HCT116 (cell line): ENCODE data around the gene MSLN. TPM values are rescaled to one million over a fixed set of nuclear protein-coding genes. Genes with fewer than 3 reads are reported as not detected.
A peak's percentile ranks its signal among the peaks of the same experiment; 100 is the strongest.

Experiments used
- ATAC-seq: fragments of 200-7000 bp; cut with Tn5 transposase; 2 replicates; pipeline ENCODE4 v1.9.1; 2020; ENCODE audit warnings: mild to moderate bottlenecking, moderate library complexity
- BruUV-seq: library from RNA; stranded (reverse); fragments of 400-500 nt; replicated peaks from 2 replicates; lab custom pipeline; 2021; lab: Mats Ljungman, UMichigan
- CTCF ChIA-PET: fragments of 300-600 bp; sonication (Branson Sonifier 250); formaldehyde crosslinking; loops from one replicate; lab custom pipeline; 2021; ENCODE audit warnings: antibody characterized with exemption; lab: Charles Lee
- POLR2A ChIA-PET: fragments of 300-600, 350-600 bp; sonication (Branson Sonifier 250); formaldehyde crosslinking; loops from one replicate; lab custom pipeline; 2021; ENCODE audit warnings: antibody characterized with exemption; lab: Charles Lee
- RAD21 ChIA-PET, 2 experiments: fragments of 300-600 bp; sonication (Branson Sonifier 250); formaldehyde crosslinking; loops; one replicate each; lab custom pipeline; 2023; ENCODE audit warnings: low total read pairs in 2 of 2; ENCODE audit not compliant: uncharacterized antibody in 2 of 2, unreplicated experiment in 2 of 2, low non-redundant PET in 1 of 2; lab: Charles Lee
- DNase-seq: peaks from one replicate; pipeline ENCODE4 v3.0.0-alpha.2; 2010; ENCODE audit warnings: low read depth, low spot score
- H2AFZ ChIP-seq: fragments of 200-600 bp; shearing (Covaris generic), sonication (generic); 2 replicates; pipeline ENCODE4 v1.6.1; 2017; ENCODE audit warnings: low read depth, mixed run types, mixed read lengths, antibody characterized with exemption, low read length; ENCODE audit not compliant: poor library complexity, severe bottlenecking
- H3K27ac ChIP-seq: 2 replicates; pipeline ENCODE4 v1.5.1; 2012; ENCODE audit warnings: low read depth, low read length
- H3K27me3 ChIP-seq: fragments of 200-600 bp; sonication (generic); 2 replicates; pipeline ENCODE4 v1.6.1; 2016; ENCODE audit warnings: mixed run types, low read length, mixed read lengths; ENCODE audit not compliant: insufficient read depth
- H3K36me3 ChIP-seq, 2 experiments: fragments of 200-500 bp in 1 of 2; fragments of 200-600 bp in 1 of 2; sonication (Bioruptor generic) in 1 of 2; sonication (generic) in 1 of 2; 2 replicates each; pipeline versions ENCODE4 v1.5.1 to v1.6.1; 2014 to 2016; ENCODE audit warnings: low read length in 2 of 2, inconsistent platforms in 1 of 2, mixed read lengths in 1 of 2, mixed run types in 1 of 2; ENCODE audit not compliant: insufficient read depth in 2 of 2, control insufficient read depth in 1 of 2
- H3K4me1 ChIP-seq, 2 experiments: fragments of 200-600 bp in 1 of 2; sonication (generic) in 1 of 2; 2 replicates each; pipeline versions ENCODE4 v1.5.1 to v1.6.1; 2012 to 2017; ENCODE audit warnings: low read length in 2 of 2, inconsistent platforms in 1 of 2, mild to moderate bottlenecking in 1 of 2, mixed read lengths in 1 of 2, mixed run types in 1 of 2, moderate library complexity in 1 of 2; ENCODE audit not compliant: insufficient read depth in 2 of 2, control insufficient read depth in 1 of 2
- H3K4me2 ChIP-seq: fragments of 200-600 bp; sonication (generic); 2 replicates; pipeline ENCODE4 v1.6.1; 2017; ENCODE audit warnings: mixed run types, low read length, mixed read lengths
- H3K4me3 ChIP-seq, 2 experiments: fragments of 200-600 bp in 1 of 2; sonication (generic) in 1 of 2; replicated peaks in 1 of 2; 2 replicates each; pipeline ENCODE4 v1.5.1; 2011 to 2016; ENCODE audit warnings: low read length in 2 of 2, control low read depth in 1 of 2, low read depth in 1 of 2, mild to moderate bottlenecking in 1 of 2, mixed read lengths in 1 of 2, mixed run types in 1 of 2
- H3K79me2 ChIP-seq: fragments of 200-600 bp; sonication (generic); 2 replicates; pipeline ENCODE4 v1.6.1; 2017; ENCODE audit warnings: mild to moderate bottlenecking, mixed run types, low read length, moderate library complexity, mixed read lengths; ENCODE audit not compliant: insufficient read depth
- H3K9ac ChIP-seq: fragments of 200-600 bp; sonication (generic); 2 replicates; pipeline ENCODE4 v1.6.1; 2016; ENCODE audit warnings: low read length, mixed read lengths
- H3K9me2 ChIP-seq: fragments of 200-600 bp; sonication (generic), shearing (Covaris generic); 2 replicates; pipeline ENCODE4 v1.6.1; 2017; ENCODE audit warnings: mixed run types, mild to moderate bottlenecking, moderate library complexity; ENCODE audit not compliant: insufficient read depth
- H3K9me3 ChIP-seq, 2 experiments: fragments of 200-500 bp in 1 of 2; fragments of 200-600 bp in 1 of 2; sonication (Bioruptor generic) in 1 of 2; sonication (generic) in 1 of 2; 2 replicates each; pipeline ENCODE4 v1.6.1; 2014 to 2017; ENCODE audit warnings: low read length in 2 of 2, mixed read lengths in 2 of 2, inconsistent platforms in 1 of 2, low read depth in 1 of 2, mild to moderate bottlenecking in 1 of 2, mixed run types in 1 of 2, moderate library complexity in 1 of 2; ENCODE audit not compliant: control insufficient read depth in 1 of 2, insufficient read depth in 1 of 2
- H4K20me1 ChIP-seq: fragments of 200-600 bp; sonication (generic), shearing (Covaris generic); 2 replicates; pipeline ENCODE4 v1.6.1; 2017; ENCODE audit warnings: mixed run types, mild to moderate bottlenecking, moderate library complexity; ENCODE audit not compliant: insufficient read depth
- CBX3 ChIP-seq: IDR thresholded peaks from 2 replicates; pipeline ENCODE4 v1.6.1; 2012; ENCODE audit warnings: low read depth
- ELF1 ChIP-seq: IDR thresholded peaks from 2 replicates; pipeline ENCODE4 v1.6.1; 2012; ENCODE audit warnings: low read depth, borderline replicate concordance
- FOSL1 ChIP-seq: IDR thresholded peaks from 2 replicates; pipeline ENCODE4 v1.6.1; 2012; ENCODE audit warnings: low read depth
- JUND ChIP-seq: IDR thresholded peaks from 2 replicates; pipeline ENCODE4 v1.6.1; 2012
- POLR2A ChIP-seq: IDR thresholded peaks from 2 replicates; pipeline ENCODE4 v1.7.0; 2011; ENCODE audit warnings: borderline replicate concordance; ENCODE audit not compliant: insufficient read depth, insufficient read length; ENCODE audit errors: extremely low read depth
- RAD21 ChIP-seq: IDR thresholded peaks from 2 replicates; pipeline ENCODE4 v1.6.1; 2012; ENCODE audit warnings: low read depth, mild to moderate bottlenecking
- SP1 ChIP-seq: IDR thresholded peaks from 2 replicates; pipeline ENCODE4 v1.6.1; 2012; ENCODE audit warnings: low read depth
- SRF ChIP-seq: IDR thresholded peaks from 2 replicates; pipeline ENCODE4 v1.6.1; 2012; ENCODE audit warnings: low read depth
- TCF7L2 ChIP-seq: IDR thresholded peaks from 2 replicates; pipeline ENCODE4 v1.7.0; 2011; ENCODE audit warnings: borderline replicate concordance, inconsistent platforms; ENCODE audit not compliant: insufficient read depth, insufficient read length; ENCODE audit errors: extremely low read depth
- ZNF274 ChIP-seq: fragments of 200-500 bp; sonication (Bioruptor generic); IDR thresholded peaks from 2 replicates; pipeline ENCODE4 v1.6.1; 2014; ENCODE audit warnings: mild to moderate bottlenecking, low read depth, low read length, inconsistent platforms
- intact Hi-C: fragments of 100-400 bp; cut with micrococcal nuclease; formaldehyde crosslinking; loops from 2 replicates; pipeline ENCODE4 v1.10.0; 2022
- total RNA-seq: library from RNA; stranded (reverse); gene quantifications from one replicate; pipeline ENCODE4 v1.2.1, GENCODE V29; 2021; ENCODE audit not compliant: unreplicated experiment
- TF ChIP-seq, protein P1 (sequence below): IDR thresholded peaks from 2 replicates; pipeline ENCODE4 v1.6.1; 2012; ENCODE audit warnings: low read depth
- TF ChIP-seq, protein P2 (sequence below): IDR thresholded peaks from 2 replicates; pipeline ENCODE4 v1.6.1; 2012
- TF ChIP-seq, protein P3 (sequence below): IDR thresholded peaks from 2 replicates; pipeline ENCODE4 v1.6.1; 2012

Gene MSLN
- total RNA-seq, 1 experiment from 2014 or later, result 40.9 TPM

DNA sequence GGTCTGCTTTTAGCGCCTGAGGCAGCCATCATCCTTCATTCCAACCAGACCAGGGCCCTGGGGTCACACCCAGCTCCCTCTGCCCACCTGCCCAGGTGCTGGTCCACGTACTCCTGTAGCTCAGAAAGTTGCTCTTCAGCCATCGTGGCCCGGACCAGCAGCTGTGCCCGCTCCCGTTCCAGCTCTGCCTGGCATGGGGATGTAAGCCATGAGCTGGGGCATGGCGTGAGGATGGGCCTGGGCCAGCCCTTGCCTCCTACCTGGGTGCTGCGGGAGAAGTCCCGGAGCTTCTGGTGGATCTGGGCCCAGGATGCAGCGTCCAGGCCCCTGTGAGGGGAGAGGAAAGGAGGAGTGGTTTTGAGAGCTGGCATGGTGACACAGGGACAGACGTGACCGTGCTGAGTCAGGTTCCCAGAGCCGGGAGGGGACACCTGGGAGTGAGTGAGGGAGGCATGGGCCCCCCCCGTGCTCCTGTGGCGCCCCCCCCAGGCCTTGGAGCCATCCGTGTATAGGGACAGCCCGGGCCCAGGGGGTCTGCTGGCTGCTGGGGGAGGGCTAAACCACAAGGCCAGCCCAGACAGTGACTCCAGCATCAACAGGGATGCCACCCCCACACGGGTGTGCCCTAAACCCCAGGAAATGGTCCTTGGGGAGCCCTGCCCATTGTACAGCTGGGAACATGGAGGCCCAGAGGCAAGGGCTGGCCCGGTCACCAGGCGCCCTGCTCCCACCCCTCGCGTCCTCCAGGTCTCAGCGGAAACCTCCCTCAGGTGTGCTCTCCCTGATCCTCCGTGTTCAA, 37.5 kb upstream of the MSLN start:
- POLR2A ChIA-PET, result no interaction called here
- Histone ChIP-seq H3K4me3 (no peak overlapping the region), H3K9me3 (no peaks in the 10 kb centered on the region), H3K4me1 (peaks cover 26 to 63% of the 10 kb centered on the region in 2 experiments), H3K27ac (no peak overlapping the region), H3K4me2 (peak overlapping the region; percentile 4; the same call in 1 of the 2 replicates), H3K9me2 (no peaks in the 10 kb centered on the region), H2AFZ (no peak overlapping the region), H3K9ac (no peak overlapping the region), H4K20me1 (no peaks in the 10 kb centered on the region), H3K36me3 (no peaks in the 10 kb centered on the region), H3K27me3 (no peaks in the 10 kb centered on the region), H3K79me2 (peaks cover 10% of the 10 kb centered on the region; the same call in 1 of the 2 replicates)
- BruUV-seq, result no TSS peak
- TF ChIP-seq, protein P1, sequence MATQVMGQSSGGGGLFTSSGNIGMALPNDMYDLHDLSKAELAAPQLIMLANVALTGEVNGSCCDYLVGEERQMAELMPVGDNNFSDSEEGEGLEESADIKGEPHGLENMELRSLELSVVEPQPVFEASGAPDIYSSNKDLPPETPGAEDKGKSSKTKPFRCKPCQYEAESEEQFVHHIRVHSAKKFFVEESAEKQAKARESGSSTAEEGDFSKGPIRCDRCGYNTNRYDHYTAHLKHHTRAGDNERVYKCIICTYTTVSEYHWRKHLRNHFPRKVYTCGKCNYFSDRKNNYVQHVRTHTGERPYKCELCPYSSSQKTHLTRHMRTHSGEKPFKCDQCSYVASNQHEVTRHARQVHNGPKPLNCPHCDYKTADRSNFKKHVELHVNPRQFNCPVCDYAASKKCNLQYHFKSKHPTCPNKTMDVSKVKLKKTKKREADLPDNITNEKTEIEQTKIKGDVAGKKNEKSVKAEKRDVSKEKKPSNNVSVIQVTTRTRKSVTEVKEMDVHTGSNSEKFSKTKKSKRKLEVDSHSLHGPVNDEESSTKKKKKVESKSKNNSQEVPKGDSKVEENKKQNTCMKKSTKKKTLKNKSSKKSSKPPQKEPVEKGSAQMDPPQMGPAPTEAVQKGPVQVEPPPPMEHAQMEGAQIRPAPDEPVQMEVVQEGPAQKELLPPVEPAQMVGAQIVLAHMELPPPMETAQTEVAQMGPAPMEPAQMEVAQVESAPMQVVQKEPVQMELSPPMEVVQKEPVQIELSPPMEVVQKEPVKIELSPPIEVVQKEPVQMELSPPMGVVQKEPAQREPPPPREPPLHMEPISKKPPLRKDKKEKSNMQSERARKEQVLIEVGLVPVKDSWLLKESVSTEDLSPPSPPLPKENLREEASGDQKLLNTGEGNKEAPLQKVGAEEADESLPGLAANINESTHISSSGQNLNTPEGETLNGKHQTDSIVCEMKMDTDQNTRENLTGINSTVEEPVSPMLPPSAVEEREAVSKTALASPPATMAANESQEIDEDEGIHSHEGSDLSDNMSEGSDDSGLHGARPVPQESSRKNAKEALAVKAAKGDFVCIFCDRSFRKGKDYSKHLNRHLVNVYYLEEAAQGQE, result no peak
- TF ChIP-seq ZNF274 (no peak), SP1 (no peak), ELF1 (no peak), CBX3 (no peak), FOSL1 (no peak), RAD21 (no peak), SRF (no peak), JUND (no peak), POLR2A (no peak), TCF7L2 (no peak)
- TF ChIP-seq, protein P2, sequence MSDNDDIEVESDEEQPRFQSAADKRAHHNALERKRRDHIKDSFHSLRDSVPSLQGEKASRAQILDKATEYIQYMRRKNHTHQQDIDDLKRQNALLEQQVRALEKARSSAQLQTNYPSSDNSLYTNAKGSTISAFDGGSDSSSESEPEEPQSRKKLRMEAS, result no peak
- TF ChIP-seq, protein P3, sequence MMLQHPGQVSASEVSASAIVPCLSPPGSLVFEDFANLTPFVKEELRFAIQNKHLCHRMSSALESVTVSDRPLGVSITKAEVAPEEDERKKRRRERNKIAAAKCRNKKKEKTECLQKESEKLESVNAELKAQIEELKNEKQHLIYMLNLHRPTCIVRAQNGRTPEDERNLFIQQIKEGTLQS, result no peak
- CTCF ChIA-PET, result interaction anchor here (0.5 to 2.4 kb wide), 2 partner anchors 11 to 341 kb away, joined by 3 to 10 read pairs; no protein-coding TSS in a partner anchor
- DNase-seq (no peak), ATAC-seq (no peak)
- RAD21 ChIA-PET, result no interaction called here
- intact Hi-C loops, result no loop called here
